Measurements from ENCODE around the gene SKI.

GRCh38 chr1:2326524-2326923 is 98.4 kb downstream of the SKI start:
- no peak for TF ChIP-seq CTCF (conservative IDR thresholded peaks at IDR 0.05; ENCODE audit: low read length)
- no peak for TF ChIP-seq EZH2phosphoT487 (IDR thresholded peaks at IDR 0.05; ENCODE audit: borderline replicate concordance, low read depth, low read length)

Measured in OCI-LY7 (cell line).